Body of pancreas (tissue), 4 donors: ENCODE results near the gene SLCO2B1. TPM values are rescaled to one million over a fixed set of nuclear protein-coding genes. Genes with fewer than 3 reads are reported as not detected.

Source experiments
- ATAC-seq: fragments of 150-250 bp; one replicate; pipeline ENCODE4 v1.9.1; 2016
- DNase-seq, 4 donors: peaks; one replicate each; pipeline ENCODE4 v3.0.0-alpha.2; 2019
- H3K27ac ChIP-seq, 4 donors: fragments of 200-600 bp; sonication (generic); 1 replicate in 3 of 4; 2 replicates in 1 of 4; pipeline versions ENCODE4 v1.5.1 to v1.6.1; 2016 to 2019; ENCODE audit warnings: mild to moderate bottlenecking in 1 of 4, mixed read lengths in 1 of 4, moderate library complexity in 1 of 4
- H3K27me3 ChIP-seq, 2 donors: fragments of 200-600 bp; sonication (generic); one replicate each; pipeline ENCODE4 v1.6.0; 2016; ENCODE audit warnings: mild to moderate bottlenecking in 1 of 2
- H3K36me3 ChIP-seq, 2 donors: fragments of 200-600 bp; sonication (generic); replicated peaks in 1 of 2; 2 replicates each; pipeline ENCODE4 v1.5.1; 2016; ENCODE audit warnings: low read depth in 2 of 2; ENCODE audit not compliant: insufficient read depth in 1 of 2
- H3K4me1 ChIP-seq: fragments of 200-600 bp; sonication (generic); one replicate; pipeline ENCODE4 v1.6.0; 2016
- H3K4me3 ChIP-seq, 2 donors: fragments of 200-600 bp; sonication (generic); 1 replicate in 1 of 2; 2 replicates in 1 of 2; pipeline ENCODE4 v1.5.1; 2016 to 2019
- H3K9me3 ChIP-seq, 3 donors: fragments of 200-600 bp; sonication (generic); 1 replicate in 2 of 3; 2 replicates in 1 of 3; pipeline ENCODE4 v1.5.1; 2016
- CTCF ChIP-seq, 7 experiments: fragments of 450-650 bp in 4 of 7; fragments of 200-600 bp in 3 of 7; sonication (generic) in 3 of 7; IDR thresholded peaks; one replicate each; pipeline ENCODE4 v1.5.1; 2016 to 2019; ENCODE audit warnings: antibody characterized with exemption in 7 of 7
- POLR2A ChIP-seq, 3 donors: fragments of 450-650 bp; IDR thresholded peaks; one replicate each; pipeline ENCODE4 v1.6.1; 2016; ENCODE audit warnings: antibody characterized with exemption in 3 of 3, mild to moderate bottlenecking in 2 of 3
- WGBS, 2 donors: methylation state at CpG; one replicate each; pipeline ENCODE4 v1.1.5; 2017; 5-methylcytosine and 5-hydroxymethylcytosine counted together
- intact Hi-C: fragments of 100-400 bp; cut with DNase I; formaldehyde crosslinking; loops from one replicate; pipeline ENCODE4 v1.15.1; 2023
- total RNA-seq, 2 donors: library from RNA; depleted of rRNA; stranded (reverse); fragments of >200 nt; gene quantifications; one replicate each; pipeline ENCODE4 v1.1.0, GENCODE V29; 2016

The SLCO2B1 gene
- total RNA-seq, 2 donors from 2014 or later = 33.7 to 101 TPM

DNA sequence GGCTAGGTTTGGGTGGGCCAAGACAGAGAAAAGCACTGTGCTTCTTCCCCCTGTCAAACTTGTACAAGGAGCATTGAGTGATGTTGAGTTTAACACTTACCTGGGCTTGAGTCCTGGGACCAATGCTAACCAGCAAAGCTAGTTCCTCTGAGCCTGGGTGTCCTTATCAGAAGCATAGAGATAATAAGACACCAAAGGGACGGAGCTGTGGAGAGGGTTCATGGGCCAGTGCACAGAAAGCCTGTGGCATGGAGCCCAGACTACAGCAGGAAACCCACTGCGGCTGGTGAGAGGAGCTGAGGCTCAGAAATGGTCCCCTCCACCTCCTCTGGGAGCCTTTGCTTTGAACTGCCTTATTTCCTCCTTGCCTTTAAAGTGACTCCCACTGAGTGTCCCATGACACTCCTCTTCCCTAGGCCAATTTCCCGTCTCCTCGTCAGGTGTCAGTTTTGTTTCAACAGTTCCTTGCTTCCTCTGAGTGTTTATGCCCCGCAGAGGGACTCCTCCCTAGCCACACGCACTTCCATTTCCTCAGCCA, 9.4 kb downstream of the SLCO2B1 start:
- intact Hi-C loops = loop anchor here (5.0 kb wide), 1 partner anchor 42 kb away; no protein-coding TSS in a partner anchor
- Histone ChIP-seq H3K9me3 (no peaks in the 10 kb centered on the region), H3K36me3 (no peaks in the 10 kb centered on the region), H3K27ac (peak overlapping the region; percentile 66 to 80 (median 74)), H3K4me1 (peaks cover 70% of the 10 kb centered on the region), H3K4me3 (no peak overlapping the region), H3K27me3 (no peaks in the 10 kb centered on the region)
- peak; percentile 17 for ATAC-seq
- no peak for TF ChIP-seq CTCF (IDR thresholded peaks at IDR 0.05)
- TF ChIP-seq POLR2A (IDR thresholded peaks at IDR 0.05) = no peak
- WGBS, 2 donors = 41 to 54% methylated on average over 6 of the region's 6 CpGs
- DNase-seq = peak in 2 of 4 donors; percentile 30 to 59

GRCh38 chr11:75160880-75161279, 10.0 kb downstream of the SLCO2B1 start:
- Histone ChIP-seq H3K27ac (peak overlapping the region; percentile 66 to 80 (median 74)), H3K27me3 (no peaks in the 10 kb centered on the region), H3K36me3 (no peaks in the 10 kb centered on the region), H3K4me1 (peaks cover 64% of the 10 kb centered on the region), H3K9me3 (no peaks in the 10 kb centered on the region), H3K4me3 (no peak overlapping the region)
- intact Hi-C loops = loop anchor here (5.0 kb wide), 1 partner anchor 41 kb away; no protein-coding TSS in a partner anchor
- ATAC-seq (no peak), DNase-seq (no peak)
- TF ChIP-seq CTCF (IDR thresholded peaks at IDR 0.05) (no peak), POLR2A (IDR thresholded peaks at IDR 0.05) (no peak)
- 90 to 95% methylated on average over 1 of the region's 1 CpG for WGBS, 2 donors

- Histone ChIP-seq H3K4me1 (peaks cover 57% of the 10 kb centered on the region), H3K9me3 (no peaks in the 10 kb centered on the region), H3K27me3 (no peaks in the 10 kb centered on the region), H3K36me3 (no peaks in the 10 kb centered on the region), H3K27ac (no peak overlapping the region), H3K4me3 (no peak overlapping the region)
- intact Hi-C loops = loop anchor here (5.0 kb wide), 1 partner anchor 41 kb away; no protein-coding TSS in a partner anchor
- ATAC-seq (no peak), DNase-seq (no peak)
- TF ChIP-seq POLR2A (IDR thresholded peaks at IDR 0.05) (no peak), CTCF (IDR thresholded peaks at IDR 0.05) (no peak)
- 73 to 78% methylated on average over 5 of the region's 5 CpGs for WGBS, 2 donors
These were observed 10.7 kb downstream of the SLCO2B1 start for GRCh38 chr11:75161506-75162095.

GRCh38 chr11:75162954-75163353, 12.0 kb downstream of the SLCO2B1 start:
- Histone ChIP-seq H3K36me3 (no peaks in the 10 kb centered on the region), H3K9me3 (no peaks in the 10 kb centered on the region), H3K27ac (no peak overlapping the region), H3K4me1 (peaks cover 49% of the 10 kb centered on the region), H3K4me3 (no peak overlapping the region), H3K27me3 (no peaks in the 10 kb centered on the region)
- TF ChIP-seq POLR2A (IDR thresholded peaks at IDR 0.05) = no peak
- no peak for TF ChIP-seq CTCF (IDR thresholded peaks at IDR 0.05)
- intact Hi-C loops = loop anchor here (5.0 kb wide), 1 partner anchor 39 kb away; no protein-coding TSS in a partner anchor
- ATAC-seq (no peak), DNase-seq (no peak)
- WGBS, 2 donors = 78 to 83% methylated on average over 6 to 7 of the region's 7 CpGs
